Right lobe of liver (tissue), 6 donors: ENCODE measurements around the gene RDX. TPM values are rescaled to one million over a fixed set of nuclear protein-coding genes. Genes with fewer than 3 reads are reported as not detected.
"Not testable (repeated sequence)": the region's sequence is repeated elsewhere in the genome, so short reads cannot be mapped to it uniquely, and the experiment has no call there.

Source experiments
- ATAC-seq, 4 donors: fragments of 200-7000 bp; cut with Tn5 transposase; one replicate each; pipeline ENCODE4 v1.9.1; 2020; ENCODE audit warnings: mild to moderate bottlenecking in 4 of 4, moderate library complexity in 4 of 4
- DNase-seq, 3 donors: peaks; one replicate each; pipeline ENCODE4 v3.0.0-alpha.2; 2020
- H3K27ac ChIP-seq, 3 donors: fragments of 200-600 bp; one replicate each; pipeline ENCODE4 v1.8.0; 2022
- H3K27me3 ChIP-seq, 2 donors: fragments of 200-600 bp; one replicate each; pipeline ENCODE4 v1.8.0; 2022
- H3K36me3 ChIP-seq, 4 donors: fragments of 200-600 bp; sonication (generic) in 1 of 4; one replicate each; pipeline versions ENCODE4 v1.5.1 to v1.8.0; 2017 to 2022; ENCODE audit warnings: control low read depth in 1 of 4
- H3K4me1 ChIP-seq, 4 donors: fragments of 200-600 bp; sonication (generic) in 1 of 4; one replicate each; pipeline versions ENCODE4 v1.5.1 to v1.8.0; 2017 to 2022; ENCODE audit warnings: control low read depth in 1 of 4
- H3K4me3 ChIP-seq, 3 donors: fragments of 200-600 bp; one replicate each; pipeline ENCODE4 v1.8.0; 2022
- H3K9me3 ChIP-seq, 4 donors: fragments of 200-600 bp; sonication (generic) in 1 of 4; one replicate each; pipeline versions ENCODE4 v1.5.1 to v1.8.0; 2017 to 2022; ENCODE audit warnings: control low read depth in 1 of 4
- CTCF ChIP-seq, 4 donors: fragments of 200-600 bp in 3 of 4; fragments of 450-650 bp in 1 of 4; IDR thresholded peaks; one replicate each; pipeline versions ENCODE4 v1.5.1 to v1.8.0; 2016 to 2022; ENCODE audit warnings: antibody characterized with exemption in 4 of 4, mild to moderate bottlenecking in 2 of 4
- POLR2A ChIP-seq: fragments of 450-650 bp; IDR thresholded peaks from one replicate; pipeline ENCODE4 v1.6.1; 2017; ENCODE audit warnings: antibody characterized with exemption, mild to moderate bottlenecking
- WGBS: methylation state at CpG from one replicate; pipeline ENCODE4 v1.1.6; 2018; ENCODE audit warnings: low coverage, low lambda C conversion rate; ENCODE audit not compliant: insufficient coverage; ENCODE audit errors: missing lambda C conversion rate; 5-methylcytosine and 5-hydroxymethylcytosine counted together
- intact Hi-C, 2 donors: fragments of 100-400 bp; cut with DNase I; formaldehyde crosslinking; loops; one replicate each; pipeline versions ENCODE4 v1.11.2 to v1.14.1; 2022
- total RNA-seq, 6 experiments: library from RNA; depleted of rRNA in 2 of 6; stranded (reverse); fragments of >200 nt in 2 of 6; fragmentation: NEBNext Ultra II Directional in 3 of 6; extraction: Animal tissue kit (Norgen Biotek cat#: 25700) in 3 of 6; gene quantifications; one replicate each; pipeline versions ENCODE4 v1.1.0 to v1.2.4, GENCODE V29; 2016 to 2023
- donor health status: DM: no; HTN: yes; CAD: no.
- donor health status: DM: no; HTN: no; CAD: no.
- donor health status: DM: no; HTN: no; CAD: no.
- donor health status: DM: no; HTN: yes; CAD: no.
- donor health status: DM: no; HTN: yes; CAD: no.

The RDX gene
- total RNA-seq, 6 experiments from 2014 or later: 47.1 to 87.8 (median 81.8) TPM

DNA sequence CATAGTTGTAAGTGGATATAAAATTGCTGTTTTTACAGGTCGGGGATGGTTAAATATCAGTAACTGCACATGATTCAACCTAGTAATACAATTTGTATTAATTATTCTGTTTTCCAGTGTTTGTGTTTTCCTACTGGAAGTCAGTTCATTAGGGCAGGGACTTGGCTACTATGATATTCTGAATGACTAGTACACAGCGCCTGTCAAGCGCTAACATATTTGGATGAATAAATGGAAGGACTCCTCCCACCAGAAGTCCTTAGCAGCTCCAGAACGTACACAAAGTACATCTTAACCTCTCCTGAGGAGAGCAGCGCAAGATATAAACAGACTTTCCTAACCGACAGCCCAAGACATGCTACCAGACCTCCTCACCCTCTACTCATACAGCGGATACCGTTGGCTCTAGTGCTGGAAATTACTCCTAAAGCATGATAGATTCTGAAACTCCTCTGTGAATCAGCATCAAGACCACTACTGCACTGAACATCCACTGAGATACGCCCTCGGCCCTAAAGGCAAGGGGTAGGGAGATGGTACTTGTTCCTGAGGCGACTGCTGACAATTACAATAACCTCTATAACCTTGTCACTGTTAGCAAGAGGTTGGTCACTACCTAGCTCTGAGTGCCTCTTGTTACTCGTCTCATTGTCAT is 79.1 kb downstream of the RDX start:
- ATAC-seq (peak in 1 of 4 donors; percentile 17), DNase-seq (no peak)
- Histone ChIP-seq H3K36me3 (no peaks in the 10 kb centered on the region), H3K27me3 (no peaks in the 10 kb centered on the region), H3K4me1 (no peaks in the 10 kb centered on the region), H3K4me3 (no peak overlapping the region), H3K9me3 (no peaks in the 10 kb centered on the region), H3K27ac (no peak overlapping the region)
- TF ChIP-seq CTCF (IDR thresholded peaks at IDR 0.05): no peak
- no peak for TF ChIP-seq POLR2A
- intact Hi-C loops: no loop called here
- WGBS: 84% methylated on average over 9 of the region's 12 CpGs

DNA sequence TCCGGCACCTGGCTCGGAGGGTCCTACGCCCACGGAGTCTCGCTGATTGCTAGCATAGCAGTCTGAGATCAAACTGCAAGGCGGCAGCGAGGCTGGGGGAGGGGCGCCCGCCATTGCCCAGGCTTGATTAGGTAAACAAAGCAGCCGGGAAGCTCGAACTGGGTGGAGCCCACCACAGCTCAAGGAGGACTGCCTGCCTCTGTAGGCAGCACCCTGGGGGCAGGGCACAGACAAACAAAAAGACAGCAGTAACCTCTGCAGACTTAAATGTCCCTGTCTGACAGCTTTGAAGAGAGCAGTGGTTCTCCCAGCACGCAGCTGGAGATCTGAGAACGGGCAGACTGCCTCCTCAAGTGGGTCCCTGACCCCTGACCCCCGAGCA is 87.1 kb downstream of the RDX start:
- intact Hi-C loops: loop anchor here in 1 of 2 donors (10.0 kb wide), 1 partner anchor 165 kb away; no protein-coding TSS in a partner anchor
- not testable (repeated sequence) for DNase-seq, H3K27ac ChIP-seq, H3K36me3 ChIP-seq, H3K4me1 ChIP-seq, H3K27me3 ChIP-seq, H3K9me3 ChIP-seq, ATAC-seq
- WGBS: no CpG with 5 or more reads among the region's 14 CpGs
- H3K4me3 ChIP-seq: peak overlapping the region in 2 of 3 donors; percentile 29 to 40

- TF ChIP-seq CTCF (IDR thresholded peaks at IDR 0.05): peak in 2 of 4 donors; percentile 9 to 10
- H3K9me3 ChIP-seq, H3K4me1 ChIP-seq, H3K36me3 ChIP-seq, ATAC-seq, H3K27me3 ChIP-seq, H3K27ac ChIP-seq: not testable (repeated sequence)
- intact Hi-C loops: loop anchor here in 1 of 2 donors (10.0 kb wide), 1 partner anchor 166 kb away; no protein-coding TSS in a partner anchor
- peak overlapping the region in 2 of 3 donors; percentile 29 to 40 for H3K4me3 ChIP-seq
- peak in 1 of 3 donors; percentile 60 for DNase-seq
- WGBS: 62% methylated on average over 13 of the region's 29 CpGs
These were observed 87.6 kb downstream of the RDX start for GRCh38 chr11:110208678-110209312.

- no peaks in the 10 kb centered on the region for H3K9me3 ChIP-seq
- 98% methylated on average over 5 of the region's 6 CpGs for WGBS
- no peak for TF ChIP-seq POLR2A
- no peak for TF ChIP-seq CTCF (IDR thresholded peaks at IDR 0.05)
- H3K27ac ChIP-seq: no peak overlapping the region
- ATAC-seq (no peak), DNase-seq (no peak)
- no peak overlapping the region for H3K4me3 ChIP-seq
- no peaks in the 10 kb centered on the region for H3K36me3 ChIP-seq
- no peaks in the 10 kb centered on the region for H3K4me1 ChIP-seq
- no peaks in the 10 kb centered on the region for H3K27me3 ChIP-seq
- intact Hi-C loops: loop anchor here in 1 of 2 donors (10.0 kb wide), 1 partner anchor 168 kb away; no protein-coding TSS in a partner anchor
These were observed 89.3 kb downstream of the RDX start for GRCh38 chr11:110207123-110207522.

- intact Hi-C loops: loop anchor here (5.0 to 10.0 kb wide), 2 partner anchors 166 to 174 kb away; no protein-coding TSS in a partner anchor
- ATAC-seq (no peak), DNase-seq (no peak)
- H3K4me3 ChIP-seq: no peak overlapping the region
- 81% methylated on average over 4 of the region's 10 CpGs for WGBS
- TF ChIP-seq POLR2A (no peak), CTCF (IDR thresholded peaks at IDR 0.05) (no peak)
- H3K36me3 ChIP-seq: no peaks in the 10 kb centered on the region
- no peaks in the 10 kb centered on the region for H3K9me3 ChIP-seq
- H3K27me3 ChIP-seq: no peaks in the 10 kb centered on the region
- peaks cover 0 to 8% (median 0%) of the 10 kb centered on the region in 4 donors for H3K4me1 ChIP-seq
- no peak overlapping the region for H3K27ac ChIP-seq
These were observed 95.6 kb downstream of the RDX start for GRCh38 chr11:110200836-110201235.
